H9 (cell line): ENCODE results near the gene GPR42. TPM values are rescaled to one million over a fixed set of nuclear protein-coding genes. Genes with fewer than 3 reads are reported as not detected.

Experiments used
- DNase-seq: peaks from one replicate; pipeline ENCODE4 v3.0.0-alpha.2; 2017
- H2AFZ ChIP-seq: one replicate; pipeline ENCODE4 v1.6.1; 2013; ENCODE audit warnings: mild to moderate bottlenecking, low read length, control low read depth, moderate library complexity
- H2AK5ac ChIP-seq: 2 replicates; pipeline ENCODE4 v1.6.1; 2013; ENCODE audit warnings: low read length, control low read depth, mixed read lengths; ENCODE audit not compliant: insufficient read length
- H2BK120ac ChIP-seq: one replicate; pipeline ENCODE4 v1.6.1; 2013; ENCODE audit warnings: low read depth, mild to moderate bottlenecking, low read length, control low read depth, inconsistent platforms; ENCODE audit not compliant: poor library complexity, severe bottlenecking
- H2BK12ac ChIP-seq: 2 replicates; pipeline ENCODE4 v1.6.1; 2013; ENCODE audit warnings: low read length, control low read depth, mixed read lengths, low read depth; ENCODE audit not compliant: insufficient read length
- H2BK15ac ChIP-seq: 2 replicates; pipeline ENCODE4 v1.6.1; 2013; ENCODE audit warnings: low read depth, low read length, control low read depth
- H2BK20ac ChIP-seq: one replicate; pipeline ENCODE4 v1.6.1; 2013; ENCODE audit warnings: low read depth, mild to moderate bottlenecking, low read length, control low read depth, inconsistent platforms; ENCODE audit not compliant: poor library complexity, severe bottlenecking
- H2BK5ac ChIP-seq: 2 replicates; pipeline ENCODE4 v1.6.1; 2013; ENCODE audit warnings: low read length, control low read depth, mixed read lengths; ENCODE audit not compliant: insufficient read length
- H3K14ac ChIP-seq: 2 replicates; pipeline ENCODE4 v1.6.1; 2013; ENCODE audit warnings: low read length, control low read depth; ENCODE audit not compliant: insufficient read depth
- H3K18ac ChIP-seq: 2 replicates; pipeline ENCODE4 v1.6.1; 2013; ENCODE audit warnings: low read depth, mild to moderate bottlenecking, mixed read lengths, low read length, control low read depth; ENCODE audit not compliant: insufficient read length
- H3K23ac ChIP-seq: 2 replicates; pipeline ENCODE4 v1.6.1; 2013; ENCODE audit warnings: low read length, control low read depth, mixed read lengths, low read depth; ENCODE audit not compliant: insufficient read length
- H3K23me2 ChIP-seq: 2 replicates; pipeline ENCODE4 v1.6.1; 2013; ENCODE audit warnings: low read depth, mild to moderate bottlenecking, mixed read lengths, low read length, control low read depth; ENCODE audit not compliant: insufficient read length, poor library complexity, severe bottlenecking
- H3K27ac ChIP-seq: 2 replicates; pipeline ENCODE4 v1.5.1; 2013; ENCODE audit warnings: low read length, control low read depth, mixed read lengths, low read depth; ENCODE audit not compliant: insufficient read length
- H3K27me3 ChIP-seq: 2 replicates; pipeline ENCODE4 v1.6.1; 2013; ENCODE audit warnings: low read length, control low read depth, inconsistent platforms; ENCODE audit not compliant: insufficient read depth
- H3K4ac ChIP-seq: 2 replicates; pipeline ENCODE4 v1.6.1; 2013; ENCODE audit warnings: low read depth, mild to moderate bottlenecking, control low read depth, inconsistent platforms, low read length, moderate library complexity
- H3K4me1 ChIP-seq: 2 replicates; pipeline ENCODE4 v1.6.1; 2013; ENCODE audit warnings: low read length, control low read depth, inconsistent platforms; ENCODE audit not compliant: insufficient read depth
- H3K4me2 ChIP-seq: 2 replicates; pipeline ENCODE4 v1.6.1; 2013; ENCODE audit warnings: low read length, control low read depth, mixed read lengths; ENCODE audit not compliant: insufficient read length, insufficient read depth
- H3K56ac ChIP-seq: 2 replicates; pipeline ENCODE4 v1.6.1; 2013; ENCODE audit warnings: low read depth, mild to moderate bottlenecking, mixed read lengths, low read length, control low read depth; ENCODE audit not compliant: insufficient read length
- H3K79me1 ChIP-seq: 2 replicates; pipeline ENCODE4 v1.6.1; 2013; ENCODE audit warnings: low read depth, mild to moderate bottlenecking, moderate library complexity, low read length, control low read depth, inconsistent platforms; ENCODE audit not compliant: insufficient read depth, poor library complexity, severe bottlenecking
- H3K79me2 ChIP-seq: 2 replicates; pipeline ENCODE4 v1.6.1; 2013; ENCODE audit warnings: low read length, control low read depth, inconsistent platforms; ENCODE audit not compliant: insufficient read depth
- H3K9ac ChIP-seq: 2 replicates; pipeline ENCODE4 v1.6.1; 2013; ENCODE audit warnings: low read length, control low read depth, mixed read lengths; ENCODE audit not compliant: insufficient read length; ENCODE audit errors: extremely low read depth
- H3K9me3 ChIP-seq: one replicate; pipeline ENCODE4 v1.6.1; 2013; ENCODE audit warnings: low read depth, low read length, inconsistent platforms; ENCODE audit not compliant: control insufficient read depth
- H3T11ph ChIP-seq: one replicate; pipeline ENCODE4 v1.6.1; 2013; ENCODE audit warnings: mild to moderate bottlenecking, low read length, control low read depth, inconsistent platforms
- H4K20me1 ChIP-seq: one replicate; pipeline ENCODE4 v1.6.1; 2013; ENCODE audit not compliant: control insufficient read depth, insufficient read length, insufficient read depth
- H4K5ac ChIP-seq: 2 replicates; pipeline ENCODE4 v1.6.1; 2013; ENCODE audit warnings: low read depth, mild to moderate bottlenecking, mixed read lengths, low read length, control low read depth; ENCODE audit not compliant: insufficient read length
- H4K8ac ChIP-seq: replicated peaks from 2 replicates; pipeline ENCODE4 v1.6.1; 2013; ENCODE audit warnings: low read length, control low read depth, mixed read lengths, low read depth; ENCODE audit not compliant: insufficient read length
- H4K91ac ChIP-seq: 2 replicates; pipeline ENCODE4 v1.6.1; 2013; ENCODE audit warnings: low read depth, mild to moderate bottlenecking, moderate library complexity, mixed read lengths, low read length, control low read depth; ENCODE audit not compliant: insufficient read length
- H3K27ac Mint-ChIP-seq, 3 experiments: 2 replicates in 2 of 3; 3 replicates in 1 of 3; pipeline ENCODE4 v1.8.0; 2020 to 2021; ENCODE audit warnings: mixed read lengths in 3 of 3, mild to moderate bottlenecking in 1 of 3, moderate library complexity in 1 of 3
- H3K27me3 Mint-ChIP-seq: 2 replicates; pipeline ENCODE4 v1.8.0; 2021; ENCODE audit warnings: low read depth, mild to moderate bottlenecking, moderate library complexity, mixed read lengths
- H3K36me3 Mint-ChIP-seq, 3 experiments: 2 replicates in 2 of 3; 3 replicates in 1 of 3; pipeline ENCODE4 v1.8.0; 2020 to 2021; ENCODE audit warnings: low read depth in 3 of 3, mixed read lengths in 3 of 3; ENCODE audit not compliant: insufficient read depth in 1 of 3
- H3K4me1 Mint-ChIP-seq, 2 experiments: 2 replicates each; pipeline ENCODE4 v1.8.0; 2020; ENCODE audit warnings: mixed read lengths in 2 of 2
- H3K4me3 Mint-ChIP-seq, 2 experiments: 2 replicates in 1 of 2; 3 replicates in 1 of 2; pipeline ENCODE4 v1.8.0; 2020 to 2021; ENCODE audit warnings: mild to moderate bottlenecking in 2 of 2, mixed read lengths in 2 of 2, moderate library complexity in 1 of 2
- H3K9me3 Mint-ChIP-seq, 2 experiments: 2 replicates in 1 of 2; 3 replicates in 1 of 2; pipeline ENCODE4 v1.8.0; 2020; ENCODE audit warnings: mild to moderate bottlenecking in 2 of 2, mixed read lengths in 2 of 2, moderate library complexity in 1 of 2
- CTCF ChIP-seq: fragments of 200-600 bp; sonication (generic); conservative IDR thresholded peaks from 3 replicates; pipeline ENCODE4 v1.8.0; 2021; ENCODE audit warnings: antibody characterized with exemption, mild to moderate bottlenecking
- WGBS: extraction: QIAGEN DNeasy Blood & Tissue Kit; methylation state at CpG from one replicate; pipeline ENCODE4 v1.1.7; 2013; ENCODE audit warnings: missing lambda C conversion rate, low lambda C conversion rate, mixed read lengths; ENCODE audit not compliant: insufficient read length; ENCODE audit errors: extremely low coverage; 5-methylcytosine and 5-hydroxymethylcytosine counted together
- total RNA-seq: library from RNA; stranded (reverse); gene quantifications from 2 replicates; pipeline ENCODE4 v1.2.1, GENCODE V29; 2021

Gene GPR42
- total RNA-seq, 1 experiment from 2014 or later, result not detected

GRCh38 chr19:35410487-35410886, 39.6 kb downstream of the GPR42 start:
- no peaks in the 10 kb centered on the region for H3K4me1 ChIP-seq
- no peak overlapping the region for H3K4ac ChIP-seq
- H3K56ac ChIP-seq, result no peak overlapping the region

More at GRCh38 chr19:35410487-35410886, 39.6 kb downstream of the GPR42 start:
- Histone ChIP-seq H2BK5ac (no peak overlapping the region), H2BK120ac (no peak overlapping the region), H3K79me2 (no peaks in the 10 kb centered on the region), H4K91ac (no peak overlapping the region), H4K5ac (no peak overlapping the region), H2BK12ac (no peak overlapping the region), H2AFZ (no peak overlapping the region), H3K79me1 (no peaks in the 10 kb centered on the region), H4K20me1 (no peaks in the 10 kb centered on the region), H3K18ac (no peak overlapping the region), H3K27ac (no peak overlapping the region), H3K9ac (no peak overlapping the region), H2AK5ac (no peak overlapping the region), H3K9me3 (no peaks in the 10 kb centered on the region), H3K4me2 (no peak overlapping the region), H2BK20ac (no peak overlapping the region), H2BK15ac (no peak overlapping the region), H3K23ac (no peak overlapping the region), H3K27me3 (no peaks in the 10 kb centered on the region), H3T11ph (no peak overlapping the region), H3K14ac (no peak overlapping the region), H3K23me2 (no peaks in the 10 kb centered on the region), H4K8ac (no peak overlapping the region)
- DNase-seq, result no peak
- no peaks in the 10 kb centered on the region for H3K9me3 Mint-ChIP-seq
- no peak overlapping the region for H3K27ac Mint-ChIP-seq
- peaks cover 37% of the 10 kb centered on the region for H3K27me3 Mint-ChIP-seq
- no CpG with 5 or more reads among the region's 5 CpGs for WGBS
- no peak overlapping the region for H3K4me3 Mint-ChIP-seq
- H3K36me3 Mint-ChIP-seq, result no peaks in the 10 kb centered on the region
- TF ChIP-seq CTCF, result no peak
- no peaks in the 10 kb centered on the region for H3K4me1 Mint-ChIP-seq
